ENCODE measurements around the gene PIAS2.
"Not testable (repeated sequence)": the region's sequence is repeated elsewhere in the genome, so short reads cannot be mapped to it uniquely, and the experiment has no call there.

The PIAS2 gene

GRCh38 chr18:46833899-46834298, 83.4 kb downstream of the PIAS2 start:
- DNase-seq (ENCODE audit: low read depth in 1 of 2, low spot score in 1 of 2) = no peak

- DNase-seq (ENCODE audit: low read depth in 1 of 2, low spot score in 1 of 2) = no peak
Observed at GRCh38 chr18:46832849-46833248, 84.5 kb downstream of the PIAS2 start.

- not testable (repeated sequence) for DNase-seq (ENCODE audit: low read depth in 1 of 2, low spot score in 1 of 2)
Observed at GRCh38 chr18:46832422-46832821, 84.9 kb downstream of the PIAS2 start.

- no peak for DNase-seq (ENCODE audit: low read depth in 1 of 2, low spot score in 1 of 2)
Observed at GRCh38 chr18:46831434-46831833, 85.9 kb downstream of the PIAS2 start.

GRCh38 chr18:46830633-46831032, 86.7 kb downstream of the PIAS2 start:
- DNase-seq (ENCODE audit: low read depth in 1 of 2, low spot score in 1 of 2) = no peak

GRCh38 chr18:46829947-46830346, 87.4 kb downstream of the PIAS2 start:
- DNase-seq (ENCODE audit: low read depth in 1 of 2, low spot score in 1 of 2) = no peak

GRCh38 chr18:46829531-46829930, 87.8 kb downstream of the PIAS2 start:
- DNase-seq (ENCODE audit: low read depth in 1 of 2, low spot score in 1 of 2) = no peak

GRCh38 chr18:46821856-46822711, 95.2 kb downstream of the PIAS2 start:
- DNase-seq (ENCODE audit: low read depth in 1 of 2, low spot score in 1 of 2) = no peak

- DNase-seq (ENCODE audit: low read depth in 1 of 2, low spot score in 1 of 2) = no peak
Observed at GRCh38 chr18:46820863-46821262, 96.4 kb downstream of the PIAS2 start.

- DNase-seq (ENCODE audit: low read depth in 1 of 2, low spot score in 1 of 2) = no peak
Observed at GRCh38 chr18:46815661-46816060, 101.6 kb downstream of the PIAS2 start.

- DNase-seq (ENCODE audit: low read depth in 1 of 2, low spot score in 1 of 2) = no peak
Observed at GRCh38 chr18:46814399-46814798, 102.9 kb downstream of the PIAS2 start.

GRCh38 chr18:46812311-46812710, 105.0 kb downstream of the PIAS2 start:
- no peak for DNase-seq (ENCODE audit: low read depth in 1 of 2, low spot score in 1 of 2)

- no peak for DNase-seq (ENCODE audit: low read depth in 1 of 2, low spot score in 1 of 2)
Observed at GRCh38 chr18:46810481-46811000, 106.8 kb downstream of the PIAS2 start.

- DNase-seq (ENCODE audit: low read depth in 1 of 2, low spot score in 1 of 2) = no peak
Observed at GRCh38 chr18:46809145-46809544, 108.2 kb downstream of the PIAS2 start.

- DNase-seq (ENCODE audit: low read depth in 1 of 2, low spot score in 1 of 2) = not testable (repeated sequence)
Observed at GRCh38 chr18:46795945-46796344, 121.4 kb downstream of the PIAS2 start.

GRCh38 chr18:46794607-46795006, 122.7 kb downstream of the PIAS2 start:
- DNase-seq (ENCODE audit: low read depth in 1 of 2, low spot score in 1 of 2) = no peak

- DNase-seq (ENCODE audit: low read depth in 1 of 2, low spot score in 1 of 2) = no peak
Observed at GRCh38 chr18:46793565-46793964, 123.7 kb downstream of the PIAS2 start.

- DNase-seq (ENCODE audit: low read depth in 1 of 2, low spot score in 1 of 2) = no peak
Observed at GRCh38 chr18:46789088-46789487, 128.2 kb downstream of the PIAS2 start.

- no peak for DNase-seq (ENCODE audit: low read depth in 1 of 2, low spot score in 1 of 2)
Observed at GRCh38 chr18:46787674-46788073, 129.6 kb downstream of the PIAS2 start.

GRCh38 chr18:46772357-46772756, 144.9 kb downstream of the PIAS2 start:
- no peak for DNase-seq (ENCODE audit: low read depth in 1 of 2, low spot score in 1 of 2)

- DNase-seq (ENCODE audit: low read depth in 1 of 2, low spot score in 1 of 2) = no peak
Observed at GRCh38 chr18:46771141-46771540, 146.2 kb downstream of the PIAS2 start.

GRCh38 chr18:46770708-46771107, 146.6 kb downstream of the PIAS2 start:
- DNase-seq (ENCODE audit: low read depth in 1 of 2, low spot score in 1 of 2) = no peak
